GM21723 (cell line): ENCODE results near the gene OR6C4.
"Not testable (repeated sequence)": the region's sequence is repeated elsewhere in the genome, so short reads cannot be mapped to it uniquely, and the experiment has no call there.

ENCODE experiments used
- ATAC-seq: cut with Tn5 transposase; IDR thresholded peaks from one replicate; pipeline ENCODE4 v1.9.1; 2021; ENCODE audit warnings: mild to moderate bottlenecking, moderate library complexity; ENCODE audit not compliant: unreplicated experiment

The OR6C4 gene

GRCh38 chr12:55549302-55549701 lies at the start of gene OR6C4:
OR6C4 (plus strand) TSS chr12:55549602; CDS start chr12:55551227, 1,625 bp downstream.
- no peak for ATAC-seq

- ATAC-seq = no peak
These were observed 49.6 kb upstream of the OR6C4 start for GRCh38 chr12:55499810-55500252.

GRCh38 chr12:55501601-55502000 lies 47.8 kb upstream of the OR6C4 start:
- ATAC-seq = no peak

- no peak for ATAC-seq
These were observed 33.7 kb upstream of the OR6C4 start for GRCh38 chr12:55515696-55516095.

- ATAC-seq = no peak
These were observed 33.0 kb upstream of the OR6C4 start for GRCh38 chr12:55516391-55516790.

- ATAC-seq = not testable (repeated sequence)
These were observed 1.2 kb upstream of the OR6C4 start for GRCh38 chr12:55548235-55548634.

- no peak for ATAC-seq
These were observed 646 bp upstream of the OR6C4 start for GRCh38 chr12:55548756-55549155.

- ATAC-seq = no peak
These were observed 4.9 kb downstream of the OR6C4 start for GRCh38 chr12:55554296-55554695.

GRCh38 chr12:55570060-55570459 lies 20.7 kb downstream of the OR6C4 start:
- not testable (repeated sequence) for ATAC-seq

GRCh38 chr12:55570689-55571088 lies 21.3 kb downstream of the OR6C4 start:
- not testable (repeated sequence) for ATAC-seq

GRCh38 chr12:55572168-55572567 lies 22.8 kb downstream of the OR6C4 start, which contains the start of gene OR2AP1:
OR2AP1 (plus strand) TSS chr12:55572468; CDS start chr12:55574415, 1,947 bp downstream.
- no peak for ATAC-seq

GRCh38 chr12:55582066-55582465 lies 32.7 kb downstream of the OR6C4 start:
- ATAC-seq = no peak

GRCh38 chr12:55585817-55586216 lies 36.4 kb downstream of the OR6C4 start:
- no peak for ATAC-seq

GRCh38 chr12:55590152-55590551 lies 40.8 kb downstream of the OR6C4 start:
- not testable (repeated sequence) for ATAC-seq
